Measurements from ENCODE around the gene PLA2G12B.

PLA2G12B gene

DNA sequence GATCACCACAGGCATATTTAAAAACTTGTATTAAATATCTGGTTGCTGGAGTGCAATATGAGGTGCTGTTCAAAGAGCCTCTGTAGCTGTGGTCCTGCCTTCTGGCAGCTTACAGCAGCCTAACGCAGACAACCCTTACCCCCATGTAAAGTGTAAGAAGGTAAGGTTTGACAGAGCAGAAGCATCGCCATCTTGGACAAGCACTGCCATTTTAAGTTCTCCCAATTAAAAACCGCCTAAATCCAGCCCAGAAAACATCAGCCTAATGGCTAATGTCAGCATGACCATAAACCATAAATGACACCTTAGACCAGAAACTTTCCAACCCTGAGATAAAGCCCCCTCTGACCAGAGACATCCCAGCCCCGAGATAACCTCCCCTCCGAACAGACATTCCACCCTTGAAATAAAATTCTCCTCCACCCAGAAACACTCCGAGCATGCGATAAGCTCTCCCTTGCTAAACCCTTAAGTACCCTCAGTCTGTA lies 66.4 kb downstream of the PLA2G12B start:
- no peak for DNase-seq

DNA sequence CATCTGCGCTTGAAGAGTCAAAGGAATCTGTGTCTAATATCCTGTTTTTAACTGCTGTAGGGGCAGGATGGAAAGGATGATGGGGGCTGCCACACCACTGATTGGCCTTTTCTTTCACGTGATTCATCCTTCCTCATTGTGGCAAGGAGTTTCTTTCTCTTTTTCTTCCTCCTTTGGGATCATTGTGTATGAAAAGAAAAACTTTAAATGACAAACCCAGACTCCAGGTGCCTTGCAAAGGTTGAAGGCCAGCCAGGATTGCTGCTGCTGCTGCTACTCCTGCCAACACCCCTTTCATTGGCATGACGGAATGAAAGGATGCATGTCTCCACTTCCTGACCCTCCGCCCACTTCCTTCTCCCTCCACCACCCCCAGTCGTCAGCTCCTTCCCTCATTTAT lies 67.6 kb downstream of the PLA2G12B start:
- no peak for DNase-seq

DNA sequence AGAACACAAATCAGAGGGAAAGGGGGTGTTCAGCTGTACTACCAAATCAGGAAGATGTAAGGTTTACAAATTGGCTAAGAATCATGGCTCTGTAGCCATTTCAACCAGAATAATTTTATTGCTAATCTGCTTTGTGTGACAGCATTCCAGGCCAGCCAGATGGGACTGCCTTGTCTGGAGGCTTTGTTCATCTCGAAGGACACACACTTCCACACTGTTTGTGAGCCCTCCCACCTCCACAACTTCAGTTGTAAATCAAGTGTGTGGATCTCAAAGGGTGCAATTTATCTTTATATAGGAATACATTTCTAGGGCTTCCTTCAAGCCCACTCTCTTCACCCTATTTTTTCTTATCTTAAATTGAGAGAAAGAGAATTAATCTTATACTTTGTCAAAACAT lies 68.0 kb downstream of the PLA2G12B start:
- no peak for DNase-seq

DNA sequence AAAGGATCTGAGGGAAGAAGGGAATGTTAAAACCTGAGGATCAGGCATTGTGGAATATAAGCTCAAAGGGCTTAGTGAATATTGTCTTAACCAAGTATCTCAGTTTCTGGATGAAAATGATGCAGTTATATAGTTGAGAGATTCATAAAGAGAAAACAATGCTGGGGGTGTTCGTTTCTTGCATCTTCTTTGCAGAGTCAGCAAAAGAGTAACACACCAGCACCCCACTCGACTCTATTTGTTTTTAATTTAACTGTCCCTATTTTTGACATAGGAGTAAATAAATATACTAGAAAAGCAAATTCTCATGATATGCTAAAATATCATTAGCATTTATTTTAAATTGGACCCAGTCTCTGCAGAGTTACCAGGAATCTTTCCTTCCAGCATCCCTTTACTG lies 68.7 kb downstream of the PLA2G12B start:
- no peak for DNase-seq
